ENCODE results near the gene ST3GAL3.

ST3GAL3 gene

DNA sequence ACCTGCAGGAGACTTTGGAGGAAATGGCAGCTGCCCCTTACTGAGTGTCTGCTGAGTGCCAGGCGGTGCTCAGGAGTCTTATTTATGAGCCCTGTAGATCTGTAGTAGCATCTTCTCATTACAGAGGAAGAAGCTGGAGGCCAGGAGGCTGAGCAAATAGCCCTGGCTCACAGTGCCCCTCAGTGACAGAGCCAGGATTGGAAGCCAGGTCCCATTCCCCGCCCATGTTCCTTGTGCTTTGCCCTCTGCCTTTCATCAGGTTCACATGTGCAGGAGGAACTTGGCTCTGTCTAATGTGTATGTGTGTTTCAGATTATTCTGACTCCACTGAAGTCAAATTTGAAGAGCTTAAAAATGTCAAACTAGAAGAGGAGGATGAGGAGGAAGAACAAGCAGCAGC, 36.1 kb upstream of the ST3GAL3 start:
- H3K27me3 ChIP-seq (ENCODE audit: insufficient read depth, low read length, poor library complexity) = no peaks in the 10 kb centered on the region
- H3K4me1 ChIP-seq (ENCODE audit: insufficient read depth, low read length) = no peaks in the 10 kb centered on the region
- TF ChIP-seq, protein P1, sequence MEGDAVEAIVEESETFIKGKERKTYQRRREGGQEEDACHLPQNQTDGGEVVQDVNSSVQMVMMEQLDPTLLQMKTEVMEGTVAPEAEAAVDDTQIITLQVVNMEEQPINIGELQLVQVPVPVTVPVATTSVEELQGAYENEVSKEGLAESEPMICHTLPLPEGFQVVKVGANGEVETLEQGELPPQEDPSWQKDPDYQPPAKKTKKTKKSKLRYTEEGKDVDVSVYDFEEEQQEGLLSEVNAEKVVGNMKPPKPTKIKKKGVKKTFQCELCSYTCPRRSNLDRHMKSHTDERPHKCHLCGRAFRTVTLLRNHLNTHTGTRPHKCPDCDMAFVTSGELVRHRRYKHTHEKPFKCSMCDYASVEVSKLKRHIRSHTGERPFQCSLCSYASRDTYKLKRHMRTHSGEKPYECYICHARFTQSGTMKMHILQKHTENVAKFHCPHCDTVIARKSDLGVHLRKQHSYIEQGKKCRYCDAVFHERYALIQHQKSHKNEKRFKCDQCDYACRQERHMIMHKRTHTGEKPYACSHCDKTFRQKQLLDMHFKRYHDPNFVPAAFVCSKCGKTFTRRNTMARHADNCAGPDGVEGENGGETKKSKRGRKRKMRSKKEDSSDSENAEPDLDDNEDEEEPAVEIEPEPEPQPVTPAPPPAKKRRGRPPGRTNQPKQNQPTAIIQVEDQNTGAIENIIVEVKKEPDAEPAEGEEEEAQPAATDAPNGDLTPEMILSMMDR (IDR thresholded peaks at IDR 0.05; ENCODE audit: borderline replicate concordance, extremely low read depth, low read length, poor library complexity, severe bottlenecking) = no peak
- no peak for TF ChIP-seq EZH2 (IDR thresholded peaks at IDR 0.05; ENCODE audit: borderline replicate concordance, low read depth, low read length, severe bottlenecking)
- DNase-seq = no peak
- H2AFZ ChIP-seq (ENCODE audit: low read depth, low read length) = no peak overlapping the region
- no peaks in the 10 kb centered on the region for H3K79me2 ChIP-seq (ENCODE audit: insufficient read depth, low read length)
- H3K9ac ChIP-seq (ENCODE audit: low read depth, low read length) = no peak overlapping the region
- ATAC-seq (ENCODE audit: insufficient read depth, low read depth) = no peak
- no peak overlapping the region for H3K4me3 ChIP-seq (ENCODE audit: low read depth in 1 of 2, low read length in 2 of 2)
- no peak overlapping the region for H3K4me2 ChIP-seq (ENCODE audit: insufficient read depth, low read length)
- peaks cover 5% of the 10 kb centered on the region; the same call in 1 of the 2 replicates for H4K20me1 ChIP-seq (ENCODE audit: insufficient read depth, low read length)
- H3K36me3 ChIP-seq (ENCODE audit: insufficient read depth, low read length) = peaks cover 92% of the 10 kb centered on the region
- H3K27ac ChIP-seq (ENCODE audit: low read length) = no peak overlapping the region
- H3K9me3 ChIP-seq (ENCODE audit: insufficient read depth, low read length, severe bottlenecking) = no peaks in the 10 kb centered on the region

- H3K9me3 ChIP-seq (ENCODE audit: insufficient read depth, low read length, severe bottlenecking) = no peaks in the 10 kb centered on the region
- H3K79me2 ChIP-seq (ENCODE audit: insufficient read depth, low read length) = no peaks in the 10 kb centered on the region
- H3K4me2 ChIP-seq (ENCODE audit: insufficient read depth, low read length) = no peak overlapping the region
- H3K4me3 ChIP-seq (ENCODE audit: low read depth in 1 of 2, low read length in 2 of 2) = no peak overlapping the region
- H4K20me1 ChIP-seq (ENCODE audit: insufficient read depth, low read length) = peaks cover 5% of the 10 kb centered on the region; the same call in 1 of the 2 replicates
- peaks cover 91% of the 10 kb centered on the region for H3K36me3 ChIP-seq (ENCODE audit: insufficient read depth, low read length)
- TF ChIP-seq, protein P1 (IDR thresholded peaks at IDR 0.05; ENCODE audit: borderline replicate concordance, extremely low read depth, low read length, poor library complexity, severe bottlenecking) = no peak
- no peak for TF ChIP-seq EZH2 (IDR thresholded peaks at IDR 0.05; ENCODE audit: borderline replicate concordance, low read depth, low read length, severe bottlenecking)
- H3K9ac ChIP-seq (ENCODE audit: low read depth, low read length) = no peak overlapping the region
- no peaks in the 10 kb centered on the region for H3K27me3 ChIP-seq (ENCODE audit: insufficient read depth, low read length, poor library complexity)
- DNase-seq (no peak), ATAC-seq (ENCODE audit: insufficient read depth, low read depth) (no peak)
- H3K4me1 ChIP-seq (ENCODE audit: insufficient read depth, low read length) = no peaks in the 10 kb centered on the region
- H2AFZ ChIP-seq (ENCODE audit: low read depth, low read length) = no peak overlapping the region
- no peak overlapping the region for H3K27ac ChIP-seq (ENCODE audit: low read length)
Measured at GRCh38 chr1:43671626-43672330, 35.6 kb upstream of the ST3GAL3 start.

GRCh38 chr1:43673261-43673660, 34.1 kb upstream of the ST3GAL3 start:
- H3K4me1 ChIP-seq (ENCODE audit: insufficient read depth, low read length) = no peaks in the 10 kb centered on the region
- no peak overlapping the region for H3K9ac ChIP-seq (ENCODE audit: low read depth, low read length)
- H3K27me3 ChIP-seq (ENCODE audit: insufficient read depth, low read length, poor library complexity) = no peaks in the 10 kb centered on the region
- H3K9me3 ChIP-seq (ENCODE audit: insufficient read depth, low read length, severe bottlenecking) = no peaks in the 10 kb centered on the region
- no peak overlapping the region for H3K4me3 ChIP-seq (ENCODE audit: low read depth in 1 of 2, low read length in 2 of 2)
- DNase-seq = no peak
- H4K20me1 ChIP-seq (ENCODE audit: insufficient read depth, low read length) = peaks cover 5% of the 10 kb centered on the region; the same call in 1 of the 2 replicates
- TF ChIP-seq, protein P1 (IDR thresholded peaks at IDR 0.05; ENCODE audit: borderline replicate concordance, extremely low read depth, low read length, poor library complexity, severe bottlenecking) = no peak
- no peak for TF ChIP-seq EZH2 (IDR thresholded peaks at IDR 0.05; ENCODE audit: borderline replicate concordance, low read depth, low read length, severe bottlenecking)
- no peak for ATAC-seq (ENCODE audit: insufficient read depth, low read depth)
- no peak overlapping the region for H3K4me2 ChIP-seq (ENCODE audit: insufficient read depth, low read length)
- H2AFZ ChIP-seq (ENCODE audit: low read depth, low read length) = no peak overlapping the region
- H3K79me2 ChIP-seq (ENCODE audit: insufficient read depth, low read length) = no peaks in the 10 kb centered on the region
- H3K36me3 ChIP-seq (ENCODE audit: insufficient read depth, low read length) = peaks cover 88% of the 10 kb centered on the region
- no peak overlapping the region for H3K27ac ChIP-seq (ENCODE audit: low read length)

Measured in DND-41 (cell line).